Endothelial cell of umbilical vein (primary cell): ENCODE measurements around the gene C2CD4D. TPM values are rescaled to one million over a fixed set of nuclear protein-coding genes. Genes with fewer than 3 reads are reported as not detected.

Source experiments
- BruUV-seq: library from RNA; stranded (reverse); fragments of 400-500 nt; replicated peaks from 2 replicates; lab custom pipeline; 2021; lab: Mats Ljungman, UMichigan
- CTCF ChIA-PET: fragments of 300-600, 350-600 bp; sonication (Branson Sonifier 250); formaldehyde crosslinking; loops from one replicate; lab custom pipeline; 2021; ENCODE audit warnings: antibody characterized with exemption, inconsistent platforms; lab: Charles Lee
- POLR2A ChIA-PET: fragments of 300-600, 350-600 bp; sonication (Branson Sonifier 250); formaldehyde crosslinking; loops from one replicate; lab custom pipeline; 2021; ENCODE audit warnings: antibody characterized with exemption, inconsistent platforms; lab: Charles Lee
- DNase-seq: peaks from one replicate; pipeline ENCODE4 v3.0.0-alpha.2; 2011; ENCODE audit warnings: low read depth, low spot score
- FAIRE-seq: peaks from 2 replicates; lab custom pipeline; 2011; peaks lifted over from hg19 to GRCh38; lab: Jason Lieb, UNC
- H2AFZ ChIP-seq: 2 replicates; pipeline ENCODE4 v1.6.0; 2012; ENCODE audit warnings: low read depth, low read length, control low read depth, inconsistent platforms
- H3K27ac ChIP-seq: 2 replicates; pipeline ENCODE4 v1.5.1; 2011; ENCODE audit warnings: low read depth, mild to moderate bottlenecking, control low read depth, low read length, moderate library complexity; ENCODE audit not compliant: insufficient read depth
- H3K27me3 ChIP-seq, 2 experiments: 2 replicates each; pipeline versions ENCODE4 v1.6.0 to v1.6.1; 2011; ENCODE audit warnings: low read length in 2 of 2, mixed read lengths in 1 of 2; ENCODE audit not compliant: control insufficient read depth in 2 of 2, insufficient read depth in 2 of 2
- H3K36me3 ChIP-seq, 2 experiments: 2 replicates in 1 of 2; 3 replicates in 1 of 2; pipeline ENCODE4 v1.5.1; 2011; ENCODE audit warnings: low read length in 2 of 2, mild to moderate bottlenecking in 1 of 2, moderate library complexity in 1 of 2; ENCODE audit not compliant: control insufficient read depth in 2 of 2, insufficient read depth in 2 of 2; ENCODE audit errors: extremely low read depth in 1 of 2
- H3K4me1 ChIP-seq: 3 replicates; pipeline ENCODE4 v1.5.1; 2011; ENCODE audit warnings: mild to moderate bottlenecking, low read length; ENCODE audit not compliant: control insufficient read depth, insufficient read depth; ENCODE audit errors: extremely low read depth
- H3K4me2 ChIP-seq: 2 replicates; pipeline ENCODE4 v1.6.1; 2011; ENCODE audit warnings: low read length, control low read depth, mixed read lengths; ENCODE audit not compliant: insufficient read depth
- H3K4me3 ChIP-seq, 3 experiments: fragments of 200-600 bp in 1 of 3; sonication (generic), shearing (Covaris generic) in 1 of 3; replicated peaks in 1 of 3; 2 replicates each; pipeline ENCODE4 v1.5.1; 2011 to 2016; ENCODE audit warnings: control low read depth in 3 of 3, low read length in 3 of 3, mild to moderate bottlenecking in 2 of 3, inconsistent platforms in 1 of 3, low read depth in 1 of 3, moderate library complexity in 1 of 3; ENCODE audit not compliant: insufficient read depth in 1 of 3
- H3K79me2 ChIP-seq: 2 replicates; pipeline ENCODE4 v1.6.0; 2012; ENCODE audit warnings: low read length, inconsistent platforms; ENCODE audit not compliant: control insufficient read depth, insufficient read depth
- H3K9ac ChIP-seq: replicated peaks from 2 replicates; pipeline ENCODE3; 2011; ENCODE audit warnings: low read length, control low read depth; ENCODE audit not compliant: insufficient read depth; ENCODE audit errors: extremely low read depth
- H3K9me1 ChIP-seq: replicated peaks from 3 replicates; pipeline ENCODE4 v1.6.0; 2011; ENCODE audit warnings: mild to moderate bottlenecking, low read length; ENCODE audit not compliant: control insufficient read depth, insufficient read depth; ENCODE audit errors: extremely low read depth
- H3K9me3 ChIP-seq: replicated peaks from 2 replicates; pipeline ENCODE4 v1.5.1; 2012; ENCODE audit warnings: low read length, inconsistent platforms; ENCODE audit not compliant: control insufficient read depth, insufficient read depth
- H4K20me1 ChIP-seq: replicated peaks from 2 replicates; pipeline ENCODE3; 2011; ENCODE audit warnings: mild to moderate bottlenecking, low read length; ENCODE audit not compliant: control insufficient read depth, insufficient read depth; ENCODE audit errors: extremely low read depth
- FOS ChIP-seq: IDR thresholded peaks from 2 replicates; pipeline ENCODE4 v1.6.1; 2011; ENCODE audit warnings: mild to moderate bottlenecking, low read length, moderate library complexity, borderline replicate concordance; ENCODE audit not compliant: insufficient read depth
- GATA2 ChIP-seq: IDR thresholded peaks from 2 replicates; pipeline ENCODE4 v1.7.0; 2011; ENCODE audit warnings: low read depth, mild to moderate bottlenecking, moderate library complexity, mixed read lengths, low read length; ENCODE audit not compliant: insufficient read length, insufficient read depth
- JUN ChIP-seq: IDR thresholded peaks from 2 replicates; pipeline ENCODE4 v1.6.1; 2011; ENCODE audit warnings: borderline replicate concordance, low read depth; ENCODE audit not compliant: insufficient read length, insufficient read depth
- POLR2AphosphoS5 ChIP-seq: IDR thresholded peaks from 2 replicates; pipeline ENCODE4 v1.6.1; 2012; ENCODE audit warnings: low read depth, mild to moderate bottlenecking, control low read depth, low read length, moderate library complexity; ENCODE audit not compliant: insufficient read depth
- dilution Hi-C: fragments of 300-500 bp; cut with MboI; formaldehyde crosslinking; loops from one replicate; pipeline ENCODE4 v1.15.0; 2019; ENCODE audit warnings: low sequenced_read_pairs; ENCODE audit not compliant: extremely low pct_ligation_motif_present
- intact Hi-C: fragments of 100-400 bp; cut with micrococcal nuclease; formaldehyde crosslinking; loops from one replicate; pipeline ENCODE4 v1.10.0; 2022
- polyA plus RNA-seq, 4 experiments: library from polyadenylated mRNA; depleted of rRNA in 3 of 4; stranded (reverse) in 3 of 4; unstranded in 1 of 4; fragments of >200 nt; gene quantifications; 2 replicates each; pipeline versions ENCODE4 v1.2.1 to v1.2.3, GENCODE V29; 2011 to 2012; ENCODE audit warnings: missing spikeins in 1 of 4
- total RNA-seq: library from RNA; stranded (reverse); gene quantifications from 2 replicates; pipeline ENCODE4 v1.2.3, GENCODE V29; 2021
- TF ChIP-seq, protein P1 (sequence below): IDR thresholded peaks from 2 replicates; pipeline ENCODE4 v1.6.1; 2011; ENCODE audit not compliant: insufficient read depth, insufficient read length
- TF ChIP-seq, protein P2 (sequence below), 2 donors: IDR thresholded peaks; 1 replicate in 1 of 2; 2 replicates in 1 of 2; pipeline ENCODE4 v1.5.1; 2011; ENCODE audit warnings: low read length in 2 of 2, mild to moderate bottlenecking in 2 of 2, moderate library complexity in 2 of 2, control low read depth in 1 of 2, inconsistent platforms in 1 of 2, low read depth in 1 of 2; ENCODE audit not compliant: insufficient read depth in 1 of 2; ENCODE audit errors: extremely low read depth in 1 of 2

Gene C2CD4D
- total and polyA plus RNA-seq, 2 donors (not counting 3 experiments of a cell fraction or from before 2014, with no cell fraction given), result not detected

DNA sequence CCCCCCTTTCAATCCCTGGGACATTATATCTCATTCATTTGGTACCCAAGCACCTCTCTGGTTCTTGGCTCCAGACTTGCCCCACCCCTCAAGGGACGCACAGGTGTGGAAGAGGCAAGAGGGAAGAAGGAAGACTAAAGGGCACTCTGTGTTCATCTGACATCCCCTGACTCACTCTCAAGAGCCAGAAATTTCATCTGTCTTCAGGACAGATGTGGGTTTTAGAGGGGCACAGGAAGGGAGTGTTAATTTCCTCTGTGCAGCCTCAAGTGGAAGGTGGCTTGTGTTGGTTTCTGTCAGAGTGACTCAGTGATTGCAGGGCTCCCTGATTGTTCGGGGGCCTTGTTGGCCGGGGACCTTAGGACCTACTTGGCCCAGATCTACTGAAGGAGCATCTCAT lies 2.4 kb downstream of the C2CD4D start:
- H3K36me3 ChIP-seq, result no peaks in the 10 kb centered on the region
- H3K4me3 ChIP-seq, result no peak overlapping the region
- H3K9ac ChIP-seq, result no peak overlapping the region
- BruUV-seq, result no TSS peak
- no peak for DNase-seq
- H4K20me1 ChIP-seq, result no peaks in the 10 kb centered on the region
- dilution Hi-C loops (no loop called here), intact Hi-C loops (loop anchor here (5.0 kb wide), 2 partner anchors 490 to 535 kb away; partner anchors contain the start of gene RFX5)
- no peak overlapping the region for H2AFZ ChIP-seq
- ChIA-PET CTCF (interaction anchor here (0.6 to 2.3 kb wide), 35 partner anchors 9 to 536 kb away, joined by 3 to 17 read pairs (median 5); partner anchors contain the start of genes CGN, MRPL9 and TDRKH), POLR2A (no interaction called here)
- H3K27me3 ChIP-seq, result peaks cover 7 to 9% of the 10 kb centered on the region in 2 experiments
- TF ChIP-seq FOS (peak; percentile 20), JUN (no peak)
- no peaks in the 10 kb centered on the region for H3K79me2 ChIP-seq
- FAIRE-seq, result no peak
- peaks cover 12% of the 10 kb centered on the region for H3K4me1 ChIP-seq
- no peak overlapping the region for H3K27ac ChIP-seq
- no peaks in the 10 kb centered on the region for H3K9me1 ChIP-seq
- no peaks in the 10 kb centered on the region for H3K9me3 ChIP-seq
- H3K4me2 ChIP-seq, result no peak overlapping the region

DNA sequence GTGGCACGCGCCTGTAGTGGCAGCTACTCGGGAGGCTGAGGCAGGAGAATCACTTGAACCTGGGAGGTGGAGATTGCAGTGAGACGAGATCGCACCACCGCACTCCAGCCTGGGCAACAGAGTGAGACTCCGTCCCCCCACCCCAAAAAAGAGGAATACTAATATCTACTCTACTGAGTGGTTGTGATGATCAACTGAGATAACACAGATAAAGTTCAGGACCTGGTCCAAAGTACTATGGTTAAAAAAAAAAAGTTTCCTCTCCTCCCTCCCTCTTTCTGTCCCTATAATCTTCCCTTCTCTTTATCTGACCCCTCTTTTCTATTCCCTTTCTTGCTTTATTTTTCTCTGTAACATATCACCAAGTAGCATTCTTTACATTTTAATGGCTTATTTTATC lies 4.0 kb downstream of the C2CD4D start:
- Histone ChIP-seq H3K9me1 (no peaks in the 10 kb centered on the region), H3K9ac (no peak overlapping the region), H3K9me3 (no peaks in the 10 kb centered on the region), H3K4me2 (no peak overlapping the region), H3K4me1 (peaks cover 6% of the 10 kb centered on the region), H2AFZ (no peak overlapping the region), H3K27me3 (peaks cover 7 to 9% of the 10 kb centered on the region in 2 experiments), H3K79me2 (no peaks in the 10 kb centered on the region), H3K27ac (no peak overlapping the region), H3K36me3 (no peaks in the 10 kb centered on the region), H3K4me3 (no peak overlapping the region), H4K20me1 (no peaks in the 10 kb centered on the region)
- ChIA-PET POLR2A (no interaction called here), CTCF (interaction anchor here (0.7 to 2.3 kb wide), 12 partner anchors 15 to 584 kb away, joined by 3 to 17 read pairs (median 8); partner anchors contain the start of gene TDRKH)
- FAIRE-seq (no peak), DNase-seq (no peak)
- dilution Hi-C loops (no loop called here), intact Hi-C loops (loop anchor here (5.0 kb wide), 2 partner anchors 488 to 533 kb away; partner anchors contain the start of gene RFX5)
- TF ChIP-seq POLR2AphosphoS5, result no peak
- no peak for TF ChIP-seq GATA2
- no peak for TF ChIP-seq FOS
- TF ChIP-seq JUN, result no peak
- TF ChIP-seq, protein P1, sequence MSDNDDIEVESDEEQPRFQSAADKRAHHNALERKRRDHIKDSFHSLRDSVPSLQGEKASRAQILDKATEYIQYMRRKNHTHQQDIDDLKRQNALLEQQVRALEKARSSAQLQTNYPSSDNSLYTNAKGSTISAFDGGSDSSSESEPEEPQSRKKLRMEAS, result no peak
- TF ChIP-seq, protein P2, sequence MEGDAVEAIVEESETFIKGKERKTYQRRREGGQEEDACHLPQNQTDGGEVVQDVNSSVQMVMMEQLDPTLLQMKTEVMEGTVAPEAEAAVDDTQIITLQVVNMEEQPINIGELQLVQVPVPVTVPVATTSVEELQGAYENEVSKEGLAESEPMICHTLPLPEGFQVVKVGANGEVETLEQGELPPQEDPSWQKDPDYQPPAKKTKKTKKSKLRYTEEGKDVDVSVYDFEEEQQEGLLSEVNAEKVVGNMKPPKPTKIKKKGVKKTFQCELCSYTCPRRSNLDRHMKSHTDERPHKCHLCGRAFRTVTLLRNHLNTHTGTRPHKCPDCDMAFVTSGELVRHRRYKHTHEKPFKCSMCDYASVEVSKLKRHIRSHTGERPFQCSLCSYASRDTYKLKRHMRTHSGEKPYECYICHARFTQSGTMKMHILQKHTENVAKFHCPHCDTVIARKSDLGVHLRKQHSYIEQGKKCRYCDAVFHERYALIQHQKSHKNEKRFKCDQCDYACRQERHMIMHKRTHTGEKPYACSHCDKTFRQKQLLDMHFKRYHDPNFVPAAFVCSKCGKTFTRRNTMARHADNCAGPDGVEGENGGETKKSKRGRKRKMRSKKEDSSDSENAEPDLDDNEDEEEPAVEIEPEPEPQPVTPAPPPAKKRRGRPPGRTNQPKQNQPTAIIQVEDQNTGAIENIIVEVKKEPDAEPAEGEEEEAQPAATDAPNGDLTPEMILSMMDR (IDR thresholded peaks at IDR 0.05; ENCODE audit: extremely low read depth in 1 of 2, insufficient read depth in 1 of 2, low read depth in 1 of 2, low read length in 2 of 2), result no peak
- no TSS peak for BruUV-seq
